ENCODE data around the gene COL24A1.
A peak's percentile ranks its signal among the peaks of the same experiment; 100 is the strongest.
"Not testable (repeated sequence)": the region's sequence is repeated elsewhere in the genome, so short reads cannot be mapped to it uniquely, and the experiment has no call there.

Gene COL24A1

GRCh38 chr1:85777021-85777420 lies 379.6 kb downstream of the COL24A1 start:
- not testable (repeated sequence) for DNase-seq

- DNase-seq, result no peak
Observed at GRCh38 chr1:85762804-85763203, 393.8 kb downstream of the COL24A1 start.

- no peak for DNase-seq
Observed at GRCh38 chr1:85756864-85757263, 399.7 kb downstream of the COL24A1 start.

DNA sequence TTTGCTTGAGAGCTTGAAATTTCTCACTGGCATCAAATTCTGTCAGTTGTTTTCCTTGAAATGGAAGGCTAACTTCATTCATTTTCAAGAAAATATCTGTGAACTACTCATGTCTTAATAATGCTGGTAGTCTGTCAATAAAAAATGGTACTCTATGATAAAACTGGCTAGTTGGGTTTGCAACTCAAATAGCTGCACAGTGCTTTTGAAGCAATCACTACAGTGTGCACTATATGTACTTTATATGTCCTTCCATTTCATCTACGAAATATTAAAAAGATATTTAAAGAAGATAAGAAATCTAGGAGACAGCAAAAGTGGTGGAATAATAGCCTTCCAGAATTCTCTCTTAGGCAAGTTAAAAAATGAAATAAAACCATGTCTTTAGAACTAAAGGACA lies 408.5 kb downstream of the COL24A1 start:
- no peak for DNase-seq

GRCh38 chr1:85746777-85747176 lies 409.8 kb downstream of the COL24A1 start:
- no peak for DNase-seq

DNA sequence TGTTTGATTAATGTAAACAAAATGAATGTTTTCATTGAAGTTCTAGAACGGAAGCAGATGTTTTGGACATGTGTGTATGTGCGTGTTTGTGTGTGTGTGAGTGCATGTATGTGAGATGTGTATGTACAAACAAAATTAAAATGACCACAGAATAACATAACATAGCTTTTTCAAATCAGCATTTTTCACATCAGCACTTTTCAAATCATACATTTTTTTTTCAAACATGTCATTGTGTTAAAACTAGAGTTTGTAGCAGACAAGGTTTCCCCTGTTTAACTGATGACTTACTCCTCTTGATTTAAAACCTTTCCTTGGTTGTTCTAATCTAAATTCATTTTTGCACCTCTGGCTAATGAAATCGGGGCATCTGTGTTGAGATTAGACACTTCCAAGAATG lies 412.8 kb downstream of the COL24A1 start:
- no peak for DNase-seq

- no peak for DNase-seq
Observed at GRCh38 chr1:85734931-85735330, 421.6 kb downstream of the COL24A1 start.

DNA sequence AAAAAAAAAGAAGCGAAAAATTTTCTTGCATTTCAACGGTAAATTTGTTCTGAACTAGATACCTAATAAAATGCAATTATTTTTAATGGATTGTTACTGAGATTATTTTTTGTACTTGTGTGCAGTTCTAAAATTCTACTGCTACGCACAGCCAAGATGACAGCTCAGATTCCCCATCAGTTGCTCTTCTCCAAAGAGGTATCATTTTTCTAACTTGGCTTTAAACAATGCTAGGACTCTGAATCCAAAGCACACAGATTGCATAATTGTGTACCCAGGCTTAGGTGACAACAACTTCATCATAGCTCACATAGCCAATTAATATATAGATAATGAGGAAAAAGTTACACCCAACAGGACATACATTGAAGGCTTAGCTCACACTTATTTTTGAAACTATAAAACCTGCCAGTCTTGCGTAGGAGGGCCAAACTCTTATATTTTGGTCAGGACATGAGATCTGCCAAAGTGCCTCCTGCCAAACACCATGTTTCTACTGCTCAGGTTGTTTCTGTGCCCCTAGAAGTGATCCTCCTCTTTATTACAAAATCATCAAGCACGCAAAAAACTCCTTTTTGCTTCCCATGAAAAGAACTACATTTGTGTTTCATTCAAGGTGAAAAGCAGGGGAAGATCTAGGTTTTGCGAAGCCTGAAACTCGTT lies 437.8 kb downstream of the COL24A1 start:
- DNase-seq, result no peak

- not testable (repeated sequence) for DNase-seq
Observed at GRCh38 chr1:85714418-85715114, 442.0 kb downstream of the COL24A1 start.

DNA sequence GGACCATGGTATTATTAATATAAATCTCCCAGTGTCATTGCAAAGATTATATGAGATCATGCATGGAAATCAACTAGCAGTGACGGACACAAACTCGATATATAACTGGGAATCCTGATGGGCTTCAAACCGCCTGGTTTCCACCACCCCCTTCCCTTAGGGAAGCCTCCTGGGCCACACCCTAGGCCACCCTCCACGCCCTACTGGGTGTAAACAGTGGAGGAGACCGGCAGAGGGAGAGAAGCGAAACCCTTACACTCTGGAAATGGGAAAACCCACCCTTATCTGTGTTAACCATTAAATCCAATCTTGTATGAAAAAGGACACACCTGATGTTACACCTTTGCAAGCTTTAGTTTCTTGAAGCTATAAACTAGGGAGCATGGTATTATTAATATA lies 447.7 kb downstream of the COL24A1 start:
- DNase-seq, result peak; percentile 47 to 51

DNA sequence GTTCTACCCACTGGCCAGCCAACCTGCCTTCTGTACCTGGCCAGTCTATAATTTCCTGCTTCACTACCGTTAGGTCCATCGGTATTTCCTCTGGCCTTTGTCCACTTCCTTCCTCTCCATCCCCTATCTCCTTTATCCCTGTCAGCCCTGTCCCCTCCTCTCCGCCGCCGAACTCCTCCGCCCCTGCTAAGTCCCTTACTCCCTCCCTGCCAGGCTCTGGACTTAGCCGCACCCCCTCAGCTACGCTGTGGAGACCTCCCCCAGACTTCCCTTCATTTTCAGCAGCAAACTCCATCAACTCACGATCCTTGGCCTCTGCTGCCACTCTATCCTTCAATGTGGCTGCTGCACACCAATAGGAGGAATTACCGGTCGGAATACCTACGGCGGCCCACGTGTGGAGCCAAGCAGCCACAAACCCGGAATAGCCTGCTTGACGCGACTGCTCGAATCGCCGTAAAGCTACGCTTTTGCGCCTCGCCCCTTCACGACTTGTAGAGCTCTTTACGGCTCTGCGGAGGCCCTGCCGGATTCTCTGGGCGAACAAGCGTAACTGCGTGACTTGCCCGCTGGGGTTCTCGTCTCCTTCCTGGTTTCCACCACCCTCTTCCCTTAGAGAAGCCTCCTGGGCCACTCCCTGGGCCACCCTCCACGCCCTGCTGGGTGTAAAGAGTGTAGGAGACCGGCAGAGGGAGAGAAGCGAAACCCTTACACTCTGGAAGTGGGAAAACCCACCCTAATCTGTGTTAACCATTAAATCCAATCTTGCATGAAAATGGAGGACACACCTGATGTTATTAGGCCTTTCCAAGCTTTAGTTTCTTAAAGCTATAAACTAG lies 448.4 kb downstream of the COL24A1 start, which contains the start of gene ZNHIT6:
Gene ZNHIT6, minus strand, starts transcription at position 444 of the 839 bp plus-strand sequence. Its CDS starts 149 bp downstream, at position 295.
- peak; percentile 96 to 97 for DNase-seq

DNA sequence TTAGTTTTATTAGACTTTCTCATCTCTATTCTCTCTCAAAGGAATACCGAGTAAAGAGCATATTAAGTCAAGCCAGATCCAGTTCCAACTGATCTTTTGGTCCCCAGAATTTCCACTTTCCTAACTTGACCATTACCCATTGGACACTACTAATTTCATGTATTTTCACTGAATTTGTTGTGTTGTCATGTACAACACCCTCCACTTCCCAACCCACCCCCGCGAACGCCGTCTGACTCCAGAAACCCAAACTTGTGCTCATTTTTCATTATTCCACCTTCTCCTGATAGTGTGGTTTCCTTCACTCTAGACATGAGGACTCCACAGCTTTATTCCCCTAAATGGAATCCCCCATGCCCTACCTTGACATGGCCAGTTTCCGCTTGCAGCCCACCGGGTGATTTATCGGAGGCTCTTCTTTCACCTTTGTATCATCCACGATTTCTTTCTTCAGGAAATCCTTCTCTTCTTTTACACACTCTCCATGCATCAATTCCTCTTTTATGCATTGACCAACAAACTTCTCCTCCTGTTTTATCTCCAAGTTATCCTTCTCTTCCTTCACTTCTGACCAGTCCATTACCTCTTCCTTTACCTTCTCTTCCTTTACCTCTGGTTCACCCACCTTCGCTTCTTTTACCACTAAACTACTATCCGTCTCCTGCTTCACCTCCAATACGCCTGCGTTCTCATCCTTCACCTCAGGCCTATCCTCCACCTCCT lies 449.1 kb downstream of the COL24A1 start:
- DNase-seq, result peak in 1 of 2 experiments; percentile 4

- no peak for DNase-seq
Observed at GRCh38 chr1:85705940-85706339, 450.6 kb downstream of the COL24A1 start.

GRCh38 chr1:85700422-85700821 lies 456.1 kb downstream of the COL24A1 start:
- DNase-seq, result no peak

DNA sequence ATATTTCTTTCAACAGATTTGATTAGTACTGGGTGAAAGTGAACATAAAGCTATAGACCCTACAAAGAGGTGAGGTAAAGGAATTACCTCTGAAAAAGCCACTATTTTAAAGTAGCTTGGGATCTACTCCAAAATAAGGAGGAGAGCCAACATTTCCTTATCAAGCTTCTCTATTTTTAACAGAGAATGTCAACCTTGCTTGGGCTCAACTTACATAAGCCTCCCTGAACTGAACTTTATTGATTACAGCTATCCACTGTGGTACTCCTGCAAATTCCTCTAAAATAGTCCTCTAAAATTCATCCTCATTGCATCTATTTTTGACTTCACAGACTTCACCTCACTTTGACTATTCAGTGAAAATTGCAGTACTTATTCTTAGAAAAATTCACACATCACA lies 458.7 kb downstream of the COL24A1 start:
- DNase-seq, result no peak

- peak in 1 of 2 experiments; percentile 17 for DNase-seq
Observed at GRCh38 chr1:85692730-85693314, 463.8 kb downstream of the COL24A1 start.

DNA sequence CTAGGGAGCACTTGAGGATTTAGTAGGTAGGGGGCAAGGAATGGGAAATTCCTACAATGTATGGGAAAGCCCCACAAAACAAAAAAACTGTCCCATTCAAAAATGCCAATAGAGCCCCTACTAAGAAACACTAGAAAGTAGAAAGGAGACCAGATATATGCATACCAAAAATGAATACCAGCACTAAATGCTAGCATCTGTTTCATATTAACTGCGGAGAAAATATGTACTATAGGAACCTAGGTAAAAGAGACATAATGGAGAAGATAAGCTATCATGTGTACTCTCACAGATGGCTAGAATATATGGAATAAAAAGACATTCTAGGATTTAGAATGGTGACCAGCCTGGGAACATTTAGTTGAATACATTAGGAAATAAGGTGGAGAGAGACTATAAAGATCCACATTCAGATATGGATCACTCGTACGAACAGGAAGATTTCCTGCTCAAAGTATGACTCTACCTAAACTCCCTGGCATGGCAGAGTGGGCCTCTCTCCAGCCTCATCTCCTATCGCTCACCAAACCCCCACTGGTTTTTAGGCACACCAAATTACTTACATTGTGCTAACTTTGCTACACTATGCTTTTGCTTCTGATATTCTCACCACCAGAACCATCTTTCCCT lies 466.7 kb downstream of the COL24A1 start:
- DNase-seq, result no peak

- no peak for DNase-seq
Observed at GRCh38 chr1:85683292-85684025, 473.1 kb downstream of the COL24A1 start.

GRCh38 chr1:85681087-85681486 lies 475.5 kb downstream of the COL24A1 start:
- DNase-seq, result no peak
